Upper lobe of left lung (tissue), 4 donors: ENCODE measurements around the gene CSK.
A peak's percentile ranks its signal among the peaks of the same experiment; 100 is the strongest.

Experiments used
- POLR2AphosphoS5 ChIP-seq, 2 donors: sonication (generic); formaldehyde crosslinking; IDR thresholded peaks; one replicate each; pipeline ENCODE4 v1.5.1; 2017; ENCODE audit warnings: antibody characterized with exemption in 2 of 2
- TF ChIP-seq, protein P1 (sequence below), 6 experiments: fragments of 450-650 bp in 4 of 6; fragments of 200-600 bp in 2 of 6; sonication (generic) in 2 of 6; IDR thresholded peaks; one replicate each; pipeline ENCODE4 v1.5.1; 2016 to 2019; ENCODE audit warnings: antibody characterized with exemption in 6 of 6

DNA sequence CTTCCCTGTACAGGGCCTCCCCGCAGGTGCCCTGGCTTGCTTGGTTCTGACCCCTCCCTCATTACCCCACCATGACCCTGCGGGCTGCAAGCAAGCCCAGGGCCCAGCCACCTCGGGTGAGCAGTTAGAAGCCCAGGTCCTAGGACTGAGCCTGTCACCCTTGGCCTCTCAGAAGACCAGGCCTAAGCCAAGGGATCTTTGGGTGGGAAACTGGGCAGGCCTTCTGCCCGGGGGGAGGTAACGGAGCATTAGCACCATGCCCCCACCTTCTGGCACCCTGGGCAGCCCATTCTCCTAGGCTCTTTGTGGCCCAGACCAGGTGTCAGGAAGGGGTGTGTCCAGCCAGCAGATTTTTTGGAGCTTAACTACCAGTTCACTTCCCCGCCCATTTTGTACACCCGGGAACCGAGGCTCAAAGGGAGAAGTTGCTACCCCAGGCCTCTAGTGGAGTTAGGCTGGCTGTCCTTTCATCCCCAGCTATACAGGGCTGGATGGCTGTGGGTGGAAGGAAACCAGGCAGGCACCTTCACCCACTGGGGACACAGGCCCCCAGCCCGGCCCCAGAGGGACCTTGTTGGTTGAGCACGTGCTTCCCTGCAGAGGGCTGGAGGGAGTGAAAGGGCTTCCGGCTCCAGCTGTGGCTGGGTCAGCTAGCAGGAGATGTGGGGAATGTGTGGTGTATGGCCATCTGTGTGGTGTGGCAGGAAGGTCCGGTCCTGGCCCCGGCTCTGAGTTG lies 1.4 kb downstream of the CSK start:
- TF ChIP-seq, protein P1, sequence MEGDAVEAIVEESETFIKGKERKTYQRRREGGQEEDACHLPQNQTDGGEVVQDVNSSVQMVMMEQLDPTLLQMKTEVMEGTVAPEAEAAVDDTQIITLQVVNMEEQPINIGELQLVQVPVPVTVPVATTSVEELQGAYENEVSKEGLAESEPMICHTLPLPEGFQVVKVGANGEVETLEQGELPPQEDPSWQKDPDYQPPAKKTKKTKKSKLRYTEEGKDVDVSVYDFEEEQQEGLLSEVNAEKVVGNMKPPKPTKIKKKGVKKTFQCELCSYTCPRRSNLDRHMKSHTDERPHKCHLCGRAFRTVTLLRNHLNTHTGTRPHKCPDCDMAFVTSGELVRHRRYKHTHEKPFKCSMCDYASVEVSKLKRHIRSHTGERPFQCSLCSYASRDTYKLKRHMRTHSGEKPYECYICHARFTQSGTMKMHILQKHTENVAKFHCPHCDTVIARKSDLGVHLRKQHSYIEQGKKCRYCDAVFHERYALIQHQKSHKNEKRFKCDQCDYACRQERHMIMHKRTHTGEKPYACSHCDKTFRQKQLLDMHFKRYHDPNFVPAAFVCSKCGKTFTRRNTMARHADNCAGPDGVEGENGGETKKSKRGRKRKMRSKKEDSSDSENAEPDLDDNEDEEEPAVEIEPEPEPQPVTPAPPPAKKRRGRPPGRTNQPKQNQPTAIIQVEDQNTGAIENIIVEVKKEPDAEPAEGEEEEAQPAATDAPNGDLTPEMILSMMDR (IDR thresholded peaks at IDR 0.05) = no peak
- TF ChIP-seq POLR2AphosphoS5 (IDR thresholded peaks at IDR 0.05) = peak in 1 of 2 donors; percentile 36
